Measurements from ENCODE around the gene ZNF576.

- TF ChIP-seq BACH2 (CRISPR knock-in tag; IDR thresholded peaks at IDR 0.05; ENCODE audit: borderline replicate concordance) (no peak), OSR1 (CRISPR knock-in tag; IDR thresholded peaks at IDR 0.05) (no peak), ARNTL (CRISPR knock-in tag; IDR thresholded peaks at IDR 0.05; ENCODE audit: borderline replicate concordance, low read depth) (no peak), PATZ1 (CRISPR knock-in tag; IDR thresholded peaks at IDR 0.05; ENCODE audit: borderline replicate concordance) (no peak), RARB (CRISPR knock-in tag; IDR thresholded peaks at IDR 0.05) (no peak), ZC3H10 (CRISPR knock-in tag; IDR thresholded peaks at IDR 0.05) (no peak), ZFP30 (CRISPR knock-in tag; IDR thresholded peaks at IDR 0.05) (no peak)
Measured at GRCh38 chr19:43610493-43610892, 14.1 kb downstream of the ZNF576 start.
